OCI-LY3 (cell line): ENCODE data around the gene INPP5E.

Source experiments
- CTCF ChIP-seq: fragments of 200-600, 300-600 bp; sonication (generic); IDR thresholded peaks from 2 replicates; pipeline ENCODE4 v1.5.1; 2014; ENCODE audit warnings: antibody characterized with exemption, low read length, low read depth
- EZH2phosphoT487 ChIP-seq: fragments of 200-600 bp; shearing (Covaris generic); IDR thresholded peaks from 2 replicates; pipeline ENCODE4 v1.6.1; 2018; ENCODE audit warnings: antibody characterized with exemption, mixed run types, low read depth

- TF ChIP-seq CTCF = no peak
- no peak for TF ChIP-seq EZH2phosphoT487
Measured at GRCh38 chr9:136433043-136433715, 6.5 kb downstream of the INPP5E start.
